ENCODE data around the gene NUP210.

DNA sequence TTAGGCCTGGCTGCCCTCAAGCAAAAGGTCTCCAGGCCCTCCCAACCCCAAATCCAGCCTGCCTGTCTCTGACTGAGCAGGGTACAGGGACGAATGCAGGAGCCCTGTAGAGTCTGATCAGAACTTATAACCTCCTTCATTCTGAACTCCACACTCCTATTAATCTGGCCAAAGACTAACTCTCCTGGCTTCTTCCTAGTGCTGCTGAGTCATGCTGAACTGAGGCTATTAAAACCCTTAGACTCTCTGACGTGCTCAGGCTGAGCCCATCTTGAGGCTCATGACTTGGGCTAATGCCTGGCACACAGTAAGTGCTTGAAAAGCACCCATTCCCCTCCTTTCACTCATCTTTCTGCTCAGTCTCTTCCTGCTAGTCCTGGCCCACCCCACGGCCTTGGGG is 81.9 kb downstream of the NUP210 start:
- TF ChIP-seq, protein P1, sequence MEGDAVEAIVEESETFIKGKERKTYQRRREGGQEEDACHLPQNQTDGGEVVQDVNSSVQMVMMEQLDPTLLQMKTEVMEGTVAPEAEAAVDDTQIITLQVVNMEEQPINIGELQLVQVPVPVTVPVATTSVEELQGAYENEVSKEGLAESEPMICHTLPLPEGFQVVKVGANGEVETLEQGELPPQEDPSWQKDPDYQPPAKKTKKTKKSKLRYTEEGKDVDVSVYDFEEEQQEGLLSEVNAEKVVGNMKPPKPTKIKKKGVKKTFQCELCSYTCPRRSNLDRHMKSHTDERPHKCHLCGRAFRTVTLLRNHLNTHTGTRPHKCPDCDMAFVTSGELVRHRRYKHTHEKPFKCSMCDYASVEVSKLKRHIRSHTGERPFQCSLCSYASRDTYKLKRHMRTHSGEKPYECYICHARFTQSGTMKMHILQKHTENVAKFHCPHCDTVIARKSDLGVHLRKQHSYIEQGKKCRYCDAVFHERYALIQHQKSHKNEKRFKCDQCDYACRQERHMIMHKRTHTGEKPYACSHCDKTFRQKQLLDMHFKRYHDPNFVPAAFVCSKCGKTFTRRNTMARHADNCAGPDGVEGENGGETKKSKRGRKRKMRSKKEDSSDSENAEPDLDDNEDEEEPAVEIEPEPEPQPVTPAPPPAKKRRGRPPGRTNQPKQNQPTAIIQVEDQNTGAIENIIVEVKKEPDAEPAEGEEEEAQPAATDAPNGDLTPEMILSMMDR (conservative IDR thresholded peaks at IDR 0.05; ENCODE audit: low read depth, low read length), result no peak
- TF ChIP-seq EZH2phosphoT487 (IDR thresholded peaks at IDR 0.05; ENCODE audit: borderline replicate concordance, low read length) (no peak), EZH2 (IDR thresholded peaks at IDR 0.05; ENCODE audit: low read length, unreplicated experiment) (no peak)
